PC-9 (cell line): ENCODE results near the gene HADHA. TPM values are rescaled to one million over a fixed set of nuclear protein-coding genes. Genes with fewer than 3 reads are reported as not detected.

Source experiments
- BruUV-seq: library from RNA; stranded (reverse); fragments of 400-500 nt; replicated peaks from 2 replicates; lab custom pipeline; 2021; lab: Mats Ljungman, UMichigan
- CTCF ChIA-PET: fragments of 300-600 bp; sonication (Branson Sonifier 250); formaldehyde crosslinking; loops from one replicate; lab custom pipeline; 2022; ENCODE audit warnings: antibody characterized with exemption; lab: Charles Lee
- POLR2A ChIA-PET: fragments of 300-600 bp; sonication (Branson Sonifier 250); formaldehyde crosslinking; loops from one replicate; lab custom pipeline; 2022; ENCODE audit warnings: antibody characterized with exemption; ENCODE audit not compliant: unreplicated experiment; lab: Charles Lee
- DNase-seq, 2 experiments: peaks; one replicate each; pipeline versions ENCODE4 v3.0.0 to v3.0.0-alpha.2; 2015 to 2022; ENCODE audit warnings: mixed read lengths in 1 of 2
- H2AFZ ChIP-seq: fragments of 200-600 bp; sonication (generic); 2 replicates; pipeline ENCODE4 v1.8.1; 2017; ENCODE audit warnings: antibody characterized with exemption
- H3F3A ChIP-seq: fragments of 200-600 bp; sonication (generic); 2 replicates; pipeline ENCODE4 v1.8.1; 2017; ENCODE audit warnings: antibody characterized with exemption, mild to moderate bottlenecking, low read depth; ENCODE audit not compliant: insufficient read depth
- H3K27ac ChIP-seq: fragments of 200-600 bp; sonication (generic); 2 replicates; pipeline ENCODE4 v1.6.1; 2016; ENCODE audit warnings: mixed run types
- H3K27me3 ChIP-seq: fragments of 200-600 bp; sonication (generic); 2 replicates; pipeline ENCODE4 v1.6.1; 2016; ENCODE audit warnings: low read depth, mixed run types; ENCODE audit not compliant: insufficient read depth
- H3K36me3 ChIP-seq: fragments of 200-600 bp; sonication (generic); 2 replicates; pipeline ENCODE4 v1.6.1; 2016; ENCODE audit warnings: low read depth, mixed run types
- H3K4me1 ChIP-seq: fragments of 200-600 bp; sonication (generic); replicated peaks from 2 replicates; pipeline ENCODE4 v1.6.1; 2016; ENCODE audit warnings: mixed run types; ENCODE audit not compliant: insufficient read depth
- H3K4me2 ChIP-seq: fragments of 200-600 bp; sonication (generic); 2 replicates; pipeline ENCODE4 v1.6.1; 2017; ENCODE audit warnings: mixed run types
- H3K4me3 ChIP-seq: fragments of 200-600 bp; sonication (generic); 2 replicates; pipeline ENCODE4 v1.6.1; 2016; ENCODE audit warnings: mixed run types
- H3K79me2 ChIP-seq: fragments of 200-600 bp; sonication (generic); 2 replicates; pipeline ENCODE4 v1.6.1; 2017; ENCODE audit warnings: low read depth, mixed run types
- H3K9me2 ChIP-seq: fragments of 200-600 bp; sonication (generic); 2 replicates; pipeline ENCODE4 v1.8.1; 2017; ENCODE audit warnings: mild to moderate bottlenecking; ENCODE audit not compliant: insufficient read depth
- H3K9me3 ChIP-seq: fragments of 200-600 bp; sonication (generic); 2 replicates; pipeline ENCODE4 v1.8.1; 2016; ENCODE audit warnings: low read depth; ENCODE audit not compliant: insufficient read depth
- H4K20me1 ChIP-seq: fragments of 200-600 bp; sonication (generic); 2 replicates; pipeline ENCODE4 v1.8.1; 2017; ENCODE audit not compliant: insufficient read depth
- CTCF ChIP-seq: fragments of 200-600 bp; sonication (generic); conservative IDR thresholded peaks from 2 replicates; pipeline ENCODE4 v1.6.1; 2017; ENCODE audit warnings: mixed run types, antibody characterized with exemption, mild to moderate bottlenecking, moderate library complexity
- EZH2 ChIP-seq: fragments of 200-600 bp; sonication (generic); IDR thresholded peaks from 2 replicates; pipeline ENCODE4 v1.8.0; 2017; ENCODE audit warnings: antibody characterized with exemption, low read depth
- intact Hi-C: fragments of 100-400 bp; cut with micrococcal nuclease; formaldehyde crosslinking; loops from one replicate; pipeline ENCODE4 v1.10.0; 2022; ENCODE audit not compliant: unreplicated experiment
- total RNA-seq: library from RNA; stranded (reverse); gene quantifications from 2 replicates; pipeline ENCODE4 v1.2.3, GENCODE V29; 2021

HADHA gene
- total RNA-seq, 1 experiment from 2014 or later, result 129 TPM

- ChIA-PET CTCF (interaction anchor here (0.6 to 1.1 kb wide), 2 partner anchors 132 to 192 kb away, joined by 3 read pairs; no protein-coding TSS in a partner anchor), POLR2A (no interaction called here)
- H3K9me2 ChIP-seq, result no peaks in the 10 kb centered on the region
- H3K36me3 ChIP-seq, result no peaks in the 10 kb centered on the region
- no peaks in the 10 kb centered on the region for H3K9me3 ChIP-seq
- BruUV-seq, result no TSS peak
- H3K4me1 ChIP-seq, result peaks cover 18% of the 10 kb centered on the region
- peaks cover 10% of the 10 kb centered on the region for H3F3A ChIP-seq
- H3K27me3 ChIP-seq, result no peaks in the 10 kb centered on the region
- intact Hi-C loops, result loop anchor here (10.0 kb wide), 1 partner anchor 544 kb away; no protein-coding TSS in a partner anchor
- H3K4me2 ChIP-seq, result no peak overlapping the region
- H3K27ac ChIP-seq, result no peak overlapping the region
- no peak for TF ChIP-seq EZH2
- TF ChIP-seq CTCF, result no peak
- H4K20me1 ChIP-seq, result no peaks in the 10 kb centered on the region
- no peaks in the 10 kb centered on the region for H3K79me2 ChIP-seq
- H3K4me3 ChIP-seq, result no peak overlapping the region
- no peak overlapping the region for H2AFZ ChIP-seq
- DNase-seq, result no peak
These were observed 95.9 kb downstream of the HADHA start for GRCh38 chr2:26148501-26148900.

- Histone ChIP-seq H3K9me3 (no peaks in the 10 kb centered on the region), H3K9me2 (no peaks in the 10 kb centered on the region), H3K4me1 (peaks cover 23% of the 10 kb centered on the region), H3K36me3 (no peaks in the 10 kb centered on the region), H3K27ac (no peak overlapping the region), H3K79me2 (no peaks in the 10 kb centered on the region), H4K20me1 (no peaks in the 10 kb centered on the region), H3K27me3 (no peaks in the 10 kb centered on the region), H3F3A (peaks cover 23% of the 10 kb centered on the region), H3K4me2 (peak overlapping the region; percentile 40; the same call in 1 of the 2 replicates), H2AFZ (no peak overlapping the region), H3K4me3 (no peak overlapping the region)
- BruUV-seq, result no TSS peak
- POLR2A ChIA-PET, result interaction anchor here (0.7 kb wide), 1 partner anchor 69 kb away, joined by 29 read pairs; no protein-coding TSS in a partner anchor
- CTCF ChIA-PET, result interaction anchor here (0.6 to 1.0 kb wide), 4 partner anchors 124 to 835 kb away, joined by 4 to 6 read pairs (median 6); no protein-coding TSS in a partner anchor
- peak; percentile 51 to 60 for DNase-seq
- intact Hi-C loops, result loop anchor here (1.0 to 10.0 kb wide), 6 partner anchors 56 to 540 kb away; no protein-coding TSS in a partner anchor
- TF ChIP-seq CTCF (peak; percentile 88), EZH2 (no peak)
These were observed 99.3 kb downstream of the HADHA start for GRCh38 chr2:26144953-26145680.

GRCh38 chr2:26144031-26144430 lies 100.4 kb downstream of the HADHA start:
- no peaks in the 10 kb centered on the region for H3K9me3 ChIP-seq
- H4K20me1 ChIP-seq, result no peaks in the 10 kb centered on the region
- peaks cover 31% of the 10 kb centered on the region for H3F3A ChIP-seq
- H3K79me2 ChIP-seq, result no peaks in the 10 kb centered on the region
- intact Hi-C loops, result loop anchor here (2.0 to 10.0 kb wide), 3 partner anchors 55 to 539 kb away; no protein-coding TSS in a partner anchor
- peak; percentile 19 to 62 for DNase-seq
- no peak overlapping the region for H2AFZ ChIP-seq
- H3K4me2 ChIP-seq, result peak overlapping the region; percentile 40
- no peaks in the 10 kb centered on the region for H3K9me2 ChIP-seq
- no TSS peak for BruUV-seq
- H3K4me3 ChIP-seq, result no peak overlapping the region
- H3K27me3 ChIP-seq, result no peaks in the 10 kb centered on the region
- H3K36me3 ChIP-seq, result no peaks in the 10 kb centered on the region
- ChIA-PET POLR2A (interaction anchor here (0.6 kb wide), 1 partner anchor 27 kb away, joined by 7 read pairs; no protein-coding TSS in a partner anchor), CTCF (interaction anchor here (0.7 to 0.9 kb wide), 2 partner anchors 110 to 144 kb away, joined by 3 to 4 read pairs; partner anchors contain the start of gene RAB10)
- peaks cover 23% of the 10 kb centered on the region for H3K4me1 ChIP-seq
- peak overlapping the region; percentile 35 for H3K27ac ChIP-seq
- TF ChIP-seq CTCF, result no peak
